Measurements from ENCODE around the gene SERPINA9. TPM values are rescaled to one million over a fixed set of nuclear protein-coding genes. Genes with fewer than 3 reads are reported as not detected.

The SERPINA9 gene
- total RNA-seq, 1 donor from 2014 or later, result not detected

DNA sequence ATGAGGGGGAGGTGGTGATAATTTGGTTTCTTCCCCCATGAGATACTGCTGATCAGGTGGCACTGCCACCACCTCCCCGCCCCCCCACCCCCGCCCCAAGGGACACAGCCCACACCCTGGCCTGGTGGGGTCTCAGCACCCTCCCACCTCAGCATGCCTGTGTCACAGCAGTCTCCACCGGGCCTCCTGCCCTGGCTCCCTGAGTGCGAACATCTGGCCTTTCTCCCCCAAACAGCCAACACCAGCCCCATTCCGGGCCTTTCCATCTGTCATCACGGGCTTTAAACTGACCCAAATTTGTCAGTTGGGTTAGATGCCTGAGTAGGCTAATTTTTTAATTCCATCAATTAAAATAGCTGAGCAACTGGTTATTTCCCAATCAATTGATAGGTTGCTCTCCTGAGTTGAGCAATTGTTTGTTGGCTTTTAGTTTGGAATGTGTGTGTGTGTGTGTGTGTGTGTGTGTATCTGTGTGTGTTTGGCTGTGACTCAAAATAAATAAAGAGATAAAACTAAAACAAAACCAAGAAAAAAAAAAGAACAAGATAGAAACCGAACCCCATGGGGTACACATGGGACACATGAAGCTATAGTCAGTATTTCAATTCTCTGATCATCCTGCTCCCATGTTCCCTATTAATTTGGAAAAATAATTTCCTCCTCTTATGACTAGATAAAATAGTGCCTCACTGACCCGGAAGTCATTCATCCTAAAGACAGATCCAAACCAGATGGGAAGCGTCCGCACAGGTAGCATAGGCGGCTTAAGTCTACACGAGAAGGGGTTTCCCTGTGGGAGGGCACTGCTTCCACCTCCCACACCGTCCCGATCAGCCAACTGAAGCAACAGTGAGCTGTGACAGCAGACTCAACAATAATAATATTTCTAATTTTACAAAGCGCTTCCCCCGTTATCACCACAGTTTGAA, 25.9 kb upstream of the SERPINA9 start:
- H3K4me3 Mint-ChIP-seq (ENCODE audit: unreplicated experiment), result no peak overlapping the region
- H3K27me3 Mint-ChIP-seq (ENCODE audit: unreplicated experiment), result peaks cover 38% of the 10 kb centered on the region
- no peak for TF ChIP-seq CTCF (IDR thresholded peaks at IDR 0.05)
- H3K27ac Mint-ChIP-seq (ENCODE audit: unreplicated experiment), result no peak overlapping the region
- H3K4me1 Mint-ChIP-seq (ENCODE audit: unreplicated experiment), result no peaks in the 10 kb centered on the region
- no peak for DNase-seq (ENCODE audit: extremely low spot score, unreplicated experiment)
- no peaks in the 10 kb centered on the region for H3K9me3 Mint-ChIP-seq (ENCODE audit: unreplicated experiment)
- no peaks in the 10 kb centered on the region for H3K36me3 Mint-ChIP-seq (ENCODE audit: unreplicated experiment)

DNA sequence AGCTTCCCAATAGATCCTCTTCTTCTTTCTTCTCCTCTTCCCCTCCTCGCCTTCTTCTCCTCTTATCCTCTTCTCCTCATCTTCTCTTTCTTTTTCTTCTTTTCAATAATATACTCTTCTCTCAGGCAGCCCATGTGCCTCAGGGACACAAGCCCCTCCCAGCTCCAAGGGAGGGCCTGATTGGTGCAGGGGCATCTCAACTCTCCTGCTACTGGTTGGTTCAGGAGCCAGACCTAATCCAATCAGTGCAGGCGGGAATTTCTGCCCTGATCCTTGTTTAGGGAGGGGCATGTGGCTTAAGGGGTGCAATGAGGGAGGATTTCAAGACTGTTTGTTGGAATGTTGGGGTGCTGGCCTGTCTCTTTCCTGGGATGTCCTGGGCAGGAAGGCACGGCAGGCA, 24.3 kb upstream of the SERPINA9 start:
- Mint-ChIP-seq H3K4me1 (ENCODE audit: unreplicated experiment) (no peaks in the 10 kb centered on the region), H3K36me3 (ENCODE audit: unreplicated experiment) (no peaks in the 10 kb centered on the region), H3K27ac (ENCODE audit: unreplicated experiment) (no peak overlapping the region), H3K27me3 (ENCODE audit: unreplicated experiment) (peaks cover 32% of the 10 kb centered on the region), H3K9me3 (ENCODE audit: unreplicated experiment) (no peaks in the 10 kb centered on the region), H3K4me3 (ENCODE audit: unreplicated experiment) (no peak overlapping the region)
- no peak for DNase-seq (ENCODE audit: extremely low spot score, unreplicated experiment)
- no peak for TF ChIP-seq CTCF (IDR thresholded peaks at IDR 0.05)

DNA sequence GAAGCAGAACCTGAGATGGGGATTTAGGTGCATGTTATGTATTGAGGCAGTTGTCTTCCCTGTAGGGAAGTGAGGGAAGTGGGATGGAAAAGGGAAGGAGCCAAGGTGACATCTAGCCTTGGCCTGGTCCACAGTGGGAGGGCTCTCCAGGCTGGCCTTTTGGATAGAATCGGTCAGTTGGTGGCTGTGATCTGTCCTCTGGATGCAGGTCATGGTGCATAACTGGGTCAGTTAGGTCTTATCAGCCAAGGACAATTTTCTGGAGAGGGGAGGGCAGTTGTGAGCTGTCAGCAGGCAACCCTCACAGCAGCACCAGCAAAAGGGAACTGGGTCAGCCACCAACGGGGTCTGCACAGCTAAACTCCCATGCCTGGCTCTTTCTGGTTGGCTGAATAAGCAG, 23.7 kb upstream of the SERPINA9 start:
- peaks cover 28% of the 10 kb centered on the region for H3K27me3 Mint-ChIP-seq (ENCODE audit: unreplicated experiment)
- no peak overlapping the region for H3K27ac Mint-ChIP-seq (ENCODE audit: unreplicated experiment)
- DNase-seq (ENCODE audit: extremely low spot score, unreplicated experiment), result no peak
- no peak overlapping the region for H3K4me3 Mint-ChIP-seq (ENCODE audit: unreplicated experiment)
- H3K4me1 Mint-ChIP-seq (ENCODE audit: unreplicated experiment), result no peaks in the 10 kb centered on the region
- TF ChIP-seq CTCF (IDR thresholded peaks at IDR 0.05), result no peak
- no peaks in the 10 kb centered on the region for H3K36me3 Mint-ChIP-seq (ENCODE audit: unreplicated experiment)
- no peaks in the 10 kb centered on the region for H3K9me3 Mint-ChIP-seq (ENCODE audit: unreplicated experiment)

- no peak for DNase-seq (ENCODE audit: extremely low spot score, unreplicated experiment)
- no peaks in the 10 kb centered on the region for H3K36me3 Mint-ChIP-seq (ENCODE audit: unreplicated experiment)
- no peak overlapping the region for H3K4me3 Mint-ChIP-seq (ENCODE audit: unreplicated experiment)
- TF ChIP-seq CTCF (IDR thresholded peaks at IDR 0.05), result no peak
- peaks cover 29% of the 10 kb centered on the region for H3K27me3 Mint-ChIP-seq (ENCODE audit: unreplicated experiment)
- no peaks in the 10 kb centered on the region for H3K9me3 Mint-ChIP-seq (ENCODE audit: unreplicated experiment)
- no peak overlapping the region for H3K27ac Mint-ChIP-seq (ENCODE audit: unreplicated experiment)
- H3K4me1 Mint-ChIP-seq (ENCODE audit: unreplicated experiment), result no peaks in the 10 kb centered on the region
Measured at GRCh38 chr14:94498215-94498614, 22.2 kb upstream of the SERPINA9 start.

- peaks cover 19% of the 10 kb centered on the region for H3K27me3 Mint-ChIP-seq (ENCODE audit: unreplicated experiment)
- no peak for DNase-seq (ENCODE audit: extremely low spot score, unreplicated experiment)
- H3K27ac Mint-ChIP-seq (ENCODE audit: unreplicated experiment), result no peak overlapping the region
- H3K36me3 Mint-ChIP-seq (ENCODE audit: unreplicated experiment), result no peaks in the 10 kb centered on the region
- no peaks in the 10 kb centered on the region for H3K9me3 Mint-ChIP-seq (ENCODE audit: unreplicated experiment)
- no peak for TF ChIP-seq CTCF (IDR thresholded peaks at IDR 0.05)
- no peaks in the 10 kb centered on the region for H3K4me1 Mint-ChIP-seq (ENCODE audit: unreplicated experiment)
- no peak overlapping the region for H3K4me3 Mint-ChIP-seq (ENCODE audit: unreplicated experiment)
Measured at GRCh38 chr14:94494085-94494484, 18.1 kb upstream of the SERPINA9 start.
